Measurements from ENCODE around the gene CACNB1.

DNA sequence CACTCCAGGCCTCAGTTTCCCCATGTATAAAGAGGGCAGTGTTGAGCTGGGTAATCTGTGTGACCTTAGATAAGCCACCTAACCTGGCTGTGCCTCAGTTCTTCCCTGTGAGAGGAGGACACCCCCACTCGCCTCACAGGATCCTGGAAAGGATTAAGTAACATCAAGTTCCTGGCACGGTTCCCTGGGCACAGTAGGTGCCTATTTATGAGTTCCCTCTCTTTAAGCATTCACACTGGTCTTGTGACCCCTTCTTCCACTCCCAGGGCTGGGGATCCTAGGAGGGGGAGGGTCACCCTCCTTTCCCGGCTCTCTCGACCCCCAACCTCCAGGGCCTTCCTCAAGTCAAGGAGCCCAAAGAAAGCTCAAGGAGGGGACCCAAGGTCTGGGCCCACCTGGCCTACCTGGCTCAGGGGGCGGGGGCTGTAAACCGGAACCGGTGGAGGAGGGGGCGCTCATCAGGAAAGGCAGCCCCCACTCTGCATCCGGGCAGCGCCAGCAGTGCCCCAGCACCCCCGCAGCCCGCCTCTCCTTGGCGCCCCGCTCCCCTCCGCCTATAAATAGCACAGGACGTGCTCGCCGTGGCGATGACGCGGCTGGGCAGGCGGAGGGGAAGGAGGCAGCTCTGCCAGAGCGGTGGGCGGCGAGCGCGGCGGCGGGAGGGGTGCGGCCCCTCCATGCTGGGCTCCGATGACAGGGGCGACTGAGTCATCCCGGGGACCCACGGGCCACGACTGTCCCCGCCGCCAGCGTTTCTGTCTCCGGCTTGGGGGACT lies 12.0 kb upstream of the CACNB1 start:
- TF ChIP-seq CSDC2 (CRISPR knock-in tag; IDR thresholded peaks at IDR 0.05) (no peak), GLIS3 (CRISPR knock-in tag; IDR thresholded peaks at IDR 0.05) (no peak), RARB (CRISPR knock-in tag; IDR thresholded peaks at IDR 0.05) (no peak), ZNF70 (CRISPR knock-in tag; IDR thresholded peaks at IDR 0.05) (no peak), BACH2 (CRISPR knock-in tag; IDR thresholded peaks at IDR 0.05; ENCODE audit: borderline replicate concordance) (no peak), ARNTL (CRISPR knock-in tag; IDR thresholded peaks at IDR 0.05; ENCODE audit: borderline replicate concordance, low read depth) (no peak), ZNF8 (CRISPR knock-in tag; IDR thresholded peaks at IDR 0.05) (no peak), ZFP30 (CRISPR knock-in tag; IDR thresholded peaks at IDR 0.05) (no peak), ISL1 (CRISPR knock-in tag; IDR thresholded peaks at IDR 0.05) (no peak), TCF4 (CRISPR knock-in tag; IDR thresholded peaks at IDR 0.05; ENCODE audit: borderline replicate concordance) (no peak)
- TF ChIP-seq, protein P1, sequence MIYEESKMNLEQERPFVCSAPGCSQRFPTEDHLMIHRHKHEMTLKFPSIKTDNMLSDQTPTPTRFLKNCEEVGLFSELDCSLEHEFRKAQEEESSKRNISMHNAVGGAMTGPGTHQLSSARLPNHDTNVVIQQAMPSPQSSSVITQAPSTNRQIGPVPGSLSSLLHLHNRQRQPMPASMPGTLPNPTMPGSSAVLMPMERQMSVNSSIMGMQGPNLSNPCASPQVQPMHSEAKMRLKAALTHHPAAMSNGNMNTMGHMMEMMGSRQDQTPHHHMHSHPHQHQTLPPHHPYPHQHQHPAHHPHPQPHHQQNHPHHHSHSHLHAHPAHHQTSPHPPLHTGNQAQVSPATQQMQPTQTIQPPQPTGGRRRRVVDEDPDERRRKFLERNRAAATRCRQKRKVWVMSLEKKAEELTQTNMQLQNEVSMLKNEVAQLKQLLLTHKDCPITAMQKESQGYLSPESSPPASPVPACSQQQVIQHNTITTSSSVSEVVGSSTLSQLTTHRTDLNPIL (CRISPR knock-in tag; IDR thresholded peaks at IDR 0.05; ENCODE audit: low read depth): no peak
- TF ChIP-seq, protein P2, sequence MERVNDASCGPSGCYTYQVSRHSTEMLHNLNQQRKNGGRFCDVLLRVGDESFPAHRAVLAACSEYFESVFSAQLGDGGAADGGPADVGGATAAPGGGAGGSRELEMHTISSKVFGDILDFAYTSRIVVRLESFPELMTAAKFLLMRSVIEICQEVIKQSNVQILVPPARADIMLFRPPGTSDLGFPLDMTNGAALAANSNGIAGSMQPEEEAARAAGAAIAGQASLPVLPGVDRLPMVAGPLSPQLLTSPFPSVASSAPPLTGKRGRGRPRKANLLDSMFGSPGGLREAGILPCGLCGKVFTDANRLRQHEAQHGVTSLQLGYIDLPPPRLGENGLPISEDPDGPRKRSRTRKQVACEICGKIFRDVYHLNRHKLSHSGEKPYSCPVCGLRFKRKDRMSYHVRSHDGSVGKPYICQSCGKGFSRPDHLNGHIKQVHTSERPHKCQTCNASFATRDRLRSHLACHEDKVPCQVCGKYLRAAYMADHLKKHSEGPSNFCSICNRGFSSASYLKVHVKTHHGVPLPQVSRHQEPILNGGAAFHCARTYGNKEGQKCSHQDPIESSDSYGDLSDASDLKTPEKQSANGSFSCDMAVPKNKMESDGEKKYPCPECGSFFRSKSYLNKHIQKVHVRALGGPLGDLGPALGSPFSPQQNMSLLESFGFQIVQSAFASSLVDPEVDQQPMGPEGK (CRISPR knock-in tag; IDR thresholded peaks at IDR 0.05; ENCODE audit: borderline replicate concordance): no peak
- TF ChIP-seq, protein P3, sequence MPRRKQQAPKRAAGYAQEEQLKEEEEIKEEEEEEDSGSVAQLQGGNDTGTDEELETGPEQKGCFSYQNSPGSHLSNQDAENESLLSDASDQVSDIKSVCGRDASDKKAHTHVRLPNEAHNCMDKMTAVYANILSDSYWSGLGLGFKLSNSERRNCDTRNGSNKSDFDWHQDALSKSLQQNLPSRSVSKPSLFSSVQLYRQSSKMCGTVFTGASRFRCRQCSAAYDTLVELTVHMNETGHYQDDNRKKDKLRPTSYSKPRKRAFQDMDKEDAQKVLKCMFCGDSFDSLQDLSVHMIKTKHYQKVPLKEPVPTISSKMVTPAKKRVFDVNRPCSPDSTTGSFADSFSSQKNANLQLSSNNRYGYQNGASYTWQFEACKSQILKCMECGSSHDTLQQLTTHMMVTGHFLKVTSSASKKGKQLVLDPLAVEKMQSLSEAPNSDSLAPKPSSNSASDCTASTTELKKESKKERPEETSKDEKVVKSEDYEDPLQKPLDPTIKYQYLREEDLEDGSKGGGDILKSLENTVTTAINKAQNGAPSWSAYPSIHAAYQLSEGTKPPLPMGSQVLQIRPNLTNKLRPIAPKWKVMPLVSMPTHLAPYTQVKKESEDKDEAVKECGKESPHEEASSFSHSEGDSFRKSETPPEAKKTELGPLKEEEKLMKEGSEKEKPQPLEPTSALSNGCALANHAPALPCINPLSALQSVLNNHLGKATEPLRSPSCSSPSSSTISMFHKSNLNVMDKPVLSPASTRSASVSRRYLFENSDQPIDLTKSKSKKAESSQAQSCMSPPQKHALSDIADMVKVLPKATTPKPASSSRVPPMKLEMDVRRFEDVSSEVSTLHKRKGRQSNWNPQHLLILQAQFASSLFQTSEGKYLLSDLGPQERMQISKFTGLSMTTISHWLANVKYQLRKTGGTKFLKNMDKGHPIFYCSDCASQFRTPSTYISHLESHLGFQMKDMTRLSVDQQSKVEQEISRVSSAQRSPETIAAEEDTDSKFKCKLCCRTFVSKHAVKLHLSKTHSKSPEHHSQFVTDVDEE (CRISPR knock-in tag; IDR thresholded peaks at IDR 0.05): no peak

Measured in SK-N-SH treated with all-trans-retinoic acid at 6 μM for 48 hours (cell line).